Measurements from ENCODE around the gene XYLT1.
"Not testable (repeated sequence)": the region's sequence is repeated elsewhere in the genome, so short reads cannot be mapped to it uniquely, and the experiment has no call there.

XYLT1 gene

DNA sequence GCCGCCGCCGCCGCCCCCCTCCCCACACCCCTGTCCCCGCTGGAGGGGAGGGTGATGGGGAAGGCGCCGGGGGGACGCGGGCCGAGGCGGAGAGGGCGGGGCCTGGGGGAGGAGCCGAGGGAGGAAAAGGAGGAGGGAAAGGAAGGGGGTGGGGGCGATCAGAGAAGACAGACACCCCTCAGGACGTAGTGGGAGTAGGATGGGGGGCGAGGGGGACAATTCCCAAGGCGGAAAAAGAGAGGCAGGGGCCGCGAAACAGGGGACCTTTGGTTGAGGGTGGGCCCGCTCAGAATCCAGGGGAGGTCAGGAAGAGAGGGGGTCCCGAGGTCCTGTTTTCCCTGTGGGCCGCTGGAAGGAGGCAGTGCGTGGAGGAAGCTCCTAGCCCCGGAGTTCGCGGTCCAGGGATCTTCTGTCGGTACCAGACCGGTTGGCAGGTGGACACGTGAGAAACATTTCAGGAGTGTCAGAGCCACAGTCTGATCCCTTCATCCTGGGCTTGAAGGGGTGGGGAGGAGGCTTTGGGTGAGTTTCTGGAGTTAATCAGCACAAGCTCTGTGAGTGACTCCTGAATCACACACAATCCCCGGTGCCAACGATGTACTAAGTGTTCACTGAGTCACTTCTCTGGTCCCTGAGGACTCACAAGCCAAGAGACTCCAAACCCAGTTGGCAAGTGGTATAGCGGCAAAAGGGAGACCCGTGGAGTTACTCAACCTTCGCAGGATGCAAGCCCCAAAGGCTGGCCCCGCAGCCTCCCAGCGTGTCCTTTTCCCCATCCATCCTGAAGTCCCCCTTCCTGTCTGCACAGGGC is at the start of gene XYLT1:
XYLT1 (minus strand) TSS at position 53 of the 811 bp plus-strand sequence. CDS start 164 bp downstream, outside the sequence.
- DNase-seq (ENCODE audit: low spot score): no peak

- DNase-seq (ENCODE audit: low spot score): no peak
Observed at GRCh38 chr16:17520111-17520510, 49.4 kb upstream of the XYLT1 start.

DNA sequence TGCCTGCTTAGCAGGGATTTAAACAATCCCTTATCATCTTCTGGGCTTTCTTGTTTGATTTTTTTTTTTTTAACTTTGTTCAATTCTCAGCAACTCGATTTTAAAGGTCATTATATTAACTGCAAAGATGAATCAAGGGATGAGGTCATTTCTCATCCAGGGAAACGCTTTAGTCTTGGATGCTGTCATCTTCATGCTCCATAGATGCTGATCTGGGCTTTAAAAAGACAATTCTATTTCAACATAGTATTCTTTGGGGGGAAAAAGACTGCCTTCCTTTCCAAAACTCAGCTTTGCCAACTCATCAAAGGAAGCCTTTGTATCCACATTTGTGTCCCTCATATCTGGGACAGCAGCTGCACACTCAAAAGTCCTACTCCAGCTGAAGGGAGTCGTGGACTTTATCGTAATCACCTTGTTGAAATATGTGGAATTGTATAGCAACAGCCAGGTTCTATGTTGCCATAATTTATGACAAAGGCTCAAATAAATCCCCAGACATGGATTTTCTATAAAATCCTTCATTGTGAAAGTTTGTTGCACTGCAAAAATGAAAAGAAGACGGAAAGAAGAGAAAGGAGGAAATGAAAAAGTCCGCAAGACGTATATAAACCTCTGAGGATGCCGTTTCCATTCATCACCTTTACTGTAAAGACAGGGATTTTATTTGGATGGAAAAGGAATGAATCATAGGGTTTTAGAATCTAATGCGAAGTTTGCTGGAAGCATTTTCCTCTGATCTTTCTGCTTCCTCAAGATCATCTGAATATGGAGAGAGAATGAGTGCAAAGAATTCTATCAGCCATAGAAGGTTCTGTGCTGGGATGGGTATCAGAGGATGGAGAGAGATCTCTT is 48.6 kb upstream of the XYLT1 start:
- no peak for DNase-seq (ENCODE audit: low spot score)

GRCh38 chr16:17518441-17518840 is 47.7 kb upstream of the XYLT1 start:
- DNase-seq (ENCODE audit: low spot score): no peak

GRCh38 chr16:17515421-17516210 is 44.9 kb upstream of the XYLT1 start:
- DNase-seq (ENCODE audit: low spot score): no peak

DNA sequence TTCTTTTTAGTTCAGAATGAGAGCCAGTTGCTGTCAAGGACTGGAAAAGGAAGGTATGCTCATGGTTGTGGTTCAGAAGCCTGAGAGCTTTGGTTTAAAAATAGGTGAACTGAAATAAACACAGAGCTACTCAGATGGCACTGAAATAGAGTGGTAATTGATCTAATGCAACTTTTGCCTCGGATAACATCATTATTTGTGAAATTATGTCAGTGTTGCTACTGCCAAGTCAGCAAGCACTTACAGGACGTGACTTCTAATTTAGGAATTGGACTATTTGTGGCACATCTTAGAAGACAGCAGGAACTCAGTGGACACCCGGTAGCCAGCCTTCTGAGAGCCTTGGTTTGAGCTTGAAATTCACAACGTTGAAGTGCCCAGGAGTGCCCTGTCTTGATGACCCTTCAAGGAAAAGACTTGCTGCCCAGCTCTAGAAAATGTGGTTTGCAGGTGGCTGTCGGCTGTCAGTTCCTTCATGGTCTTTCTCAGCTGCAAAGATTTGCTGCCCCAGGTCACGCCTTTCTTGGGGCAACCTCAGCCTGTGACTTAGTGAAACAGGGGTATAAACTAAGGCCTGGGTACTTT is 42.0 kb upstream of the XYLT1 start:
- DNase-seq (ENCODE audit: low spot score): no peak

GRCh38 chr16:17511340-17511739 is 40.6 kb upstream of the XYLT1 start:
- no peak for DNase-seq (ENCODE audit: low spot score)

- no peak for DNase-seq (ENCODE audit: low spot score)
Observed at GRCh38 chr16:17510567-17510966, 39.8 kb upstream of the XYLT1 start.

- DNase-seq (ENCODE audit: low spot score): no peak
Observed at GRCh38 chr16:17509194-17509593, 38.4 kb upstream of the XYLT1 start.

DNA sequence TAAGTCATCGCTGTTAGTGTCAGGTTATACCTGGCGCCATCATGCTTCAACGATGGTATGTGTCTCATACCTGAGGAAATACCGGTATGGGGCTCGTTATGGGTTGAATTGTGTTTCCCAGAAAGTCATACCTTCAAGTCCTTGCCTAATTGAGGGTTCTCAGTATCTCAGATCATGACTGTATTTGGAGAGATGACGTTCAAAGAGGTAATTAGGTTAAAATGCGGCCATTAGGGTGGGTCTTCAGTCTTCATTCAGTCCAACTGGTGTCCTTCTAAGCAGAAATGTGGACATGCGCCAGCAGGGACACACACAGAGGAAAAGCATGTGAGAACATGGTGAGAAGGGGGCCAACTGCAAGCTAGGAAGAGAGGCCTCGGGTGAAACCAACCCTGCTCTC is 37.5 kb upstream of the XYLT1 start:
- DNase-seq (ENCODE audit: low spot score): no peak

DNA sequence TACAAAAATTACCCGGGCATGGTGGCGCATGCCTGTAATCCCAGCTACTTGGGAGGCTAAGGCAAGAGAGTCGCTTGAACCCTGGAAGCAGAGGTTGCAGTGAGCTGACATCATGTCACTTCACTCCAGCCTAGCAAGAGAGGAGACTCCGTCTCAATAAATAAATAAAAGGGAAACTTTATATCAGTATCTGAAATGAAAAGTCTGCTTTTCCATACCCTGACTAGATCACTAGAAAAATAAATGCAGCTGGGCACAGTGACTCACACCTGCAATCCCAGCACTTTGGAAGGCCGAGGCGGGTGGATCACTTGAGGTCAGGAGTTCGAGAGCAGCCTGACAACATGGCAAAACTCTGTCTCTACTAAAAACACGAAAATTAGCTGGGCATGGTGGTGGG is 36.8 kb upstream of the XYLT1 start:
- DNase-seq (ENCODE audit: low spot score): not testable (repeated sequence)

- not testable (repeated sequence) for DNase-seq (ENCODE audit: low spot score)
Observed at GRCh38 chr16:17505828-17506227, 35.1 kb upstream of the XYLT1 start.

- DNase-seq (ENCODE audit: low spot score): no peak
Observed at GRCh38 chr16:17504050-17504449, 33.3 kb upstream of the XYLT1 start.

GRCh38 chr16:17503331-17503730 is 32.6 kb upstream of the XYLT1 start:
- no peak for DNase-seq (ENCODE audit: low spot score)

GRCh38 chr16:17501321-17501720 is 30.6 kb upstream of the XYLT1 start:
- DNase-seq (ENCODE audit: low spot score): no peak

DNA sequence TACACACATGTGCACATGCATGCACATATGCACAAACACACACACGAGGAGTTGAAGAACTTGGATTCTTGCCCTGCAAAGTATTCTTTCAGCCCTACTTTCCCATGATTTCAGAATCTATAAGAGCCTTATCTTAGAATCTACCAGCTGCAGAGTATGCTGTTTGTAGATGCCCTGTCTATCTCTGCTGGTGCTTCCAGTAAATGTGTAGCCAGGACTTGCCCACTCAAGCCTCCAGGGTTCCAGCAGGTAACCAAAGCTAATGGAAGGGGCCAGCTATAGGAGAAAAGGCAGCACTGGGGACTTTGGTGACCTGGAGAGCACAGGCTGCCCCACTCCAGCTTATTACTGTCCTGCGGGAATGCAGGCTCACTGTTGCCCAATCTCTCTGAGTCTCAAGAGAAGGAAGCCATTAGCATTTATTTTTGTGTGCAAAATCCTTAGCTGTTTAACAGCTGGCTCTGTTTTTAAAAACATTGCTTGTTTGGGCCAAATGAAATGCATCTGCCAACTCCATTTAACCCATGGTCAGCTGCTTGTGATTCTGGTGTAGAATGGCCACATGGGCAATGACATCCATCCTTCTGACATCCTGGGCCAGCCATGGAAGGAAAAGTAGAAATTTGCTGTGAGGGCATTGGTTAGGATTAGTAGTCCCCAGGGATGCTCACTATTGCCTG is 28.6 kb upstream of the XYLT1 start:
- no peak for DNase-seq (ENCODE audit: low spot score)

DNA sequence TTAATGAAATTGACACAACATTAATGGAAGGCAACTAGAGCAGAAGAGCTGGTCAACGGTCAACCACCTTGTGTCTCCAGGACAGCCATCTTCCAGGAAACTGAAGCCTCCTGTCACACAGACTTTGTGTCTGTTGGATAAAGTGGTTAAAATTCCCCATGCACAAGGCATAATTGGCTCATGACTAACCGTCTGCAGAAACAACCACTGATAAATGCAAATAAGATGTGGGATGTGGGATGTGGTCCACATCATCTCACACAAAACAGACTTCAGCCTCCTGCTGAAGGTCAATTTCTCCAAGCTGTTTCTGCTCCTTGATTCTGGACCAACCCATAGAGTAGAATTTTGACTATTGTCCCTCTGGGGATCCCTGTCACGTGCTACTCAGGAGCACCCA is 26.9 kb upstream of the XYLT1 start:
- DNase-seq (ENCODE audit: low spot score): no peak

DNA sequence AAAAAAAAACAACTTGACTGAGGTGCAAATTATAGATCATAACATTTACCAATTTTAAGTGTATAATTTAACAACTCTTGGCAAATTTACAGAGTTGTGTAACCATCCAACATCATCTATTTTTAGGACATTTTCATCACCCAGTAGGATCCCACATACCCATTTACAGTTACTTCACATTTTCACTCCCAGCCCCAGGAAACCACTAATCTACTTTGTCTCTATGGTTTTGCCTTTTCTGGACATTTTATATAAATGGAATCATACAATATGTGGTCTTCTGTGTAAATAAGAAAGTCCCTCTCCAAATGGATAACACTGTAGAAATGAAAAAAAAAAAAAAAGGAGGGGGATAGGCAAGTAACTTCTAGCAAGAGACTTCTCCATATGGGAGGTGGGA is 26.1 kb upstream of the XYLT1 start:
- no peak for DNase-seq (ENCODE audit: low spot score)

GRCh38 chr16:17493012-17493411 is 22.3 kb upstream of the XYLT1 start:
- no peak for DNase-seq (ENCODE audit: low spot score)

DNA sequence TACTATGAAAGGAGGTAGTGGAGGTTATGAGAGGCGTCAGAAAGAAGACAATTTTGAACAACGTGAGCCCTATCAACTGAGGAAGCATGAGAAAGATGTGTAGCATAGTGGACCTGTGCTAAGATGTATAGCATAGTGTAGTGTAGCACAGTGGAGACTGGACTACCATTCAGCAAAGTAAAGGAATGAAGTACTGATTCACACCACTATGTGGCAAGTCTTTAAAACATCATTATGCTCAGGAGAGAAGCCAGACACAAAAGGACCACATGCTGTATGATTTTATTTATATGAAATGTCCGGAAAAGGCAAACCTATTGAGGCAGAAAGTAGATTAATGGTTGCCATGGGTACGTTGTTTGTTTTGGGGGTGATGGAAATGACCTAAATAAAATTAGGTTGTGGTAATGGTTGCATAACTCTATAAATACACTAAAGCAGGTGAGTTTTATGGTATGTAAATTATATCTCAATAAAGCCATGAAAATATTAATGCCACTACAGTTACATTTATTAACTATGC is 20.4 kb upstream of the XYLT1 start:
- no peak for DNase-seq (ENCODE audit: low spot score)

GRCh38 chr16:17488506-17488905 is 17.7 kb upstream of the XYLT1 start:
- no peak for DNase-seq (ENCODE audit: low spot score)

All from hematopoietic multipotent progenitor cell treated with erythropoietin and hydrocortisone succinate and interleukin-3 and kit ligand, for 17 days (in vitro differentiated cells).